Kidney epithelial cell (primary cell): ENCODE measurements around the gene CAMTA1. TPM values are rescaled to one million over a fixed set of nuclear protein-coding genes. Genes with fewer than 3 reads are reported as not detected.

Experiments used
- DNase-seq: peaks from one replicate; pipeline ENCODE4 v3.0.0-alpha.2; 2010; ENCODE audit warnings: low read depth
- H3K27me3 ChIP-seq: 2 replicates; pipeline ENCODE4 v1.6.0; 2011; ENCODE audit warnings: low read length; ENCODE audit not compliant: control insufficient read depth, insufficient read depth
- H3K36me3 ChIP-seq: 2 replicates; pipeline ENCODE4 v1.5.1; 2011; ENCODE audit warnings: low read length; ENCODE audit not compliant: control insufficient read depth, insufficient read depth
- H3K4me3 ChIP-seq: 2 replicates; pipeline ENCODE4 v1.5.1; 2011; ENCODE audit warnings: low read depth, mild to moderate bottlenecking, control low read depth, low read length
- total RNA-seq: library from RNA; depleted of rRNA; stranded (reverse); fragments of >200 nt; gene quantifications from 2 replicates; pipeline ENCODE4 v1.2.3, GENCODE V29; 2015
- TF ChIP-seq, protein P1 (sequence below): IDR thresholded peaks from 2 replicates; pipeline ENCODE4 v1.5.1; 2011; ENCODE audit warnings: mild to moderate bottlenecking, moderate library complexity, low read length, control low read depth, inconsistent platforms; ENCODE audit not compliant: insufficient read depth, poor library complexity, severe bottlenecking

CAMTA1 gene
- total RNA-seq, 1 donor from 2014 or later: 76.5 TPM

DNA sequence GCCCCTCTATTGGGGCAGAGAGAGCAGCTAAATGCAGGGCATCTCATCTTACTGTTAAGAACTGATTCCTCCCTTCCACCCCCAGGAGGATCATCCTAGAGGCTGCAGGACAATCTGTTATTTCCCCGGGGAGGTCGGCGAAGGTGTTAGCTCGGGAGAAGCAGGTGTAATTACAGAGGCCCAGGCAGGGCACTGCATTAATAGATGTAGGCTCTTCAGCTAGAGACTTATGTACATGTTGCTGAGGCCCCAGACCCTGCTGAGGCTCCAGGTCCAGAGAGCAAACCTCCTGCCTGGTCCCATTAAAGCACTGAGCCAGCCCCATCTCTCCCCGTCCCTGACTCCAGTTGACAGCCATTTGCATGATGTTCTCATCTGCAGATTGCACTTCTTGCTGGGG is 665.6 kb downstream of the CAMTA1 start:
- no peaks in the 10 kb centered on the region for H3K36me3 ChIP-seq
- H3K4me3 ChIP-seq: no peak overlapping the region
- TF ChIP-seq, protein P1, sequence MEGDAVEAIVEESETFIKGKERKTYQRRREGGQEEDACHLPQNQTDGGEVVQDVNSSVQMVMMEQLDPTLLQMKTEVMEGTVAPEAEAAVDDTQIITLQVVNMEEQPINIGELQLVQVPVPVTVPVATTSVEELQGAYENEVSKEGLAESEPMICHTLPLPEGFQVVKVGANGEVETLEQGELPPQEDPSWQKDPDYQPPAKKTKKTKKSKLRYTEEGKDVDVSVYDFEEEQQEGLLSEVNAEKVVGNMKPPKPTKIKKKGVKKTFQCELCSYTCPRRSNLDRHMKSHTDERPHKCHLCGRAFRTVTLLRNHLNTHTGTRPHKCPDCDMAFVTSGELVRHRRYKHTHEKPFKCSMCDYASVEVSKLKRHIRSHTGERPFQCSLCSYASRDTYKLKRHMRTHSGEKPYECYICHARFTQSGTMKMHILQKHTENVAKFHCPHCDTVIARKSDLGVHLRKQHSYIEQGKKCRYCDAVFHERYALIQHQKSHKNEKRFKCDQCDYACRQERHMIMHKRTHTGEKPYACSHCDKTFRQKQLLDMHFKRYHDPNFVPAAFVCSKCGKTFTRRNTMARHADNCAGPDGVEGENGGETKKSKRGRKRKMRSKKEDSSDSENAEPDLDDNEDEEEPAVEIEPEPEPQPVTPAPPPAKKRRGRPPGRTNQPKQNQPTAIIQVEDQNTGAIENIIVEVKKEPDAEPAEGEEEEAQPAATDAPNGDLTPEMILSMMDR: no peak
- DNase-seq: no peak
- H3K27me3 ChIP-seq: no peaks in the 10 kb centered on the region

DNA sequence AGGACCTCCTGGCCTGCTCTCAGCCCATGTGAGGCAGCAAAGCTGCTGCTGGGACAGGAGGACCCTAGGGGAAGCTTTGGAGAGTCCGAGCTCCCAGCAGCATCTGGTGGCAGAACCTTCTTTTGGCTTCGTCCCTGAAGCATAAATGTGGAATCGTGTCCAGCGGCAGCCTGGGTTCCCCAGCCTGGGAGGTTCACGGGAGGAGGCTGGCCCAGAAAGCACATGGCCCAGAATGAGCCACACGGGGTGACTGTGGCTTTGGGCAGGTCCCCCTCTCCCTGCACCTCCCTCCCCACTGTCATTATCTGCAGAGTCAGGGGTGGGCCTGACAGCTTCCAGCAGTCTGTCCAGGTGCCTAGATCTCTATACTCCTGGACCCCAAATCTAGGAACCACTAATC is 667.8 kb downstream of the CAMTA1 start:
- TF ChIP-seq, protein P1: no peak
- no peaks in the 10 kb centered on the region for H3K36me3 ChIP-seq
- no peak overlapping the region for H3K4me3 ChIP-seq
- H3K27me3 ChIP-seq: no peaks in the 10 kb centered on the region
- DNase-seq: no peak

DNA sequence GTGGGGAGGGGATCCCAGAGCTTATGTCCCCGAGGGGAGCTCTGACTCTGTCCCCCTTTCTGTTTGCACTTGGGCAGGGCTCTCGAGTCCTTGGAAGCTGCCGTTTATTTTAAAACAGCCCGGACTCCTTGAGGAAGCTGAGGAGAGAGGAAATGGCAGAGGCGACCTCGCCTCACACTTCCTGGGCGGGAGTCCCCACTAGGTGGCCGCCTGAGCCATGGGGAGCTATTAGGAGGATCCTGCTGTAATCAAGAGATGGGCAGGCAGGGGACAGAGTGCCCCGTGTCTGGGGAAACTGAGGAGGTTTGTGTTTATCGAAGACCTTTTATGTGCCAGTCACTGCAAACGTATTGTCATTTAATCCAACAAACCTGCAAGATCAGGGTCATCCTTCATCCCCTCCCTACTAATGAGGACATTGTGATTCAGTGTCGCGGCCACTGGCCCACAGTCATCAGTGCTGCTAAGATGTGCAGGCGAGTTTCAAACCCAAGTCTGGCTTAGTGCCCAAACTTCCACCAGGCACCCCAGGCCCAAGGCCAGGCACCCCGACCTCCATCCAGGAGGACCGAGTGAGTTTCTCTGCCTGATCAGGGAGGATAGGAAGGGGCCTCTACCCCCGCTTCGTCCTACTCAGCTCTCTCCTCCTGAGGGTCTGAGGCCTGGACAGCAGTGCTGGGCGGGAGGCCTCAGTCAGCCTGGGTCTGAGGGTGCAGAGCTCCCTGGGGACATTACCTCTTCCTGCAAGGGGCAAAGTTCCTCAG is 669.0 kb downstream of the CAMTA1 start:
- Histone ChIP-seq H3K4me3 (no peak overlapping the region), H3K36me3 (no peaks in the 10 kb centered on the region), H3K27me3 (peaks cover 3% of the 10 kb centered on the region)
- DNase-seq: no peak
- TF ChIP-seq, protein P1: peak; percentile 74

DNA sequence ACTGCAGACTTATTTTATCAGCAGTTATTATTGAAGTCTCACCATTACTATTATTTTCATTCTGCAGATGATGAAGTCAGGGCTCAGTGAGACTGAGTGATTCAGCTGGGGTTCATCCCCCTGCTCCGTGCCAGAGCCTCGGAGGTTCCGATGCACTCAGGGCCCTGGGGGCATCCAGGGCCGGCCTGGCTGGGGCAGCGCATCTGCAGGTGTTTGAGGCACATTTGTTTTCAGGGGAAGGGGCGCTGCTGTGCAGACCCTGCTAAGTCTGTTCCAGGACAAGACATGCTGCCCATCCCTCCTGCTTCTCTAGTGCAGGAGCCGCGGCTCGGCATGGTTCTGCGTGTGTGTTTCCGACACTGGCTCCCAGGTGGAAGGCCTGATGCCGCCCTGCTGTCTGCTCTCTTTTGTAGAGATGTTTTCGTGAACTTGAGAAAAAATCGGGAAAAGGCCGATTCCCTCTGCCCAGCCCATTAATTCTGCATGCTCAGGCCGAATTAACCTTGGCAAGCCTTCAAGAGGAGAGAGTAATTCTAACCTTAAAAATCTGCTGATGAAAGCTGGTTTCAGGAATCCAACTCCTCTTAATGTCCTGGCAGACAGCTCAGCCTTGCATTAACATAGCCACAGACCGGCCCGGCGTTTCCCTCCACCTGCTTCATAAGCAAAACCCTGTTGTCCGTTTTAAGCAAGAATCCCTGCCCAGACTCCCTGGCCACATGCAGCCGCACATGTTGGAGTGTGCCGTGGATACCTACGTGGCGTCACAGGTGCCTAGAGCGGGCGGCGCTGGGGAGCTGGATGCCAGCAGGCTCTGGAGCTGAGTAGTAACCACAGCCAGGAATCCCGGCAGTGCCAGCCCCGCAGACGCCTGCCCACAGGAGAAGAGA is 669.9 kb downstream of the CAMTA1 start:
- H3K36me3 ChIP-seq: no peaks in the 10 kb centered on the region
- peaks cover 5% of the 10 kb centered on the region for H3K27me3 ChIP-seq
- no peak for DNase-seq
- TF ChIP-seq, protein P1: no peak
- H3K4me3 ChIP-seq: no peak overlapping the region

DNA sequence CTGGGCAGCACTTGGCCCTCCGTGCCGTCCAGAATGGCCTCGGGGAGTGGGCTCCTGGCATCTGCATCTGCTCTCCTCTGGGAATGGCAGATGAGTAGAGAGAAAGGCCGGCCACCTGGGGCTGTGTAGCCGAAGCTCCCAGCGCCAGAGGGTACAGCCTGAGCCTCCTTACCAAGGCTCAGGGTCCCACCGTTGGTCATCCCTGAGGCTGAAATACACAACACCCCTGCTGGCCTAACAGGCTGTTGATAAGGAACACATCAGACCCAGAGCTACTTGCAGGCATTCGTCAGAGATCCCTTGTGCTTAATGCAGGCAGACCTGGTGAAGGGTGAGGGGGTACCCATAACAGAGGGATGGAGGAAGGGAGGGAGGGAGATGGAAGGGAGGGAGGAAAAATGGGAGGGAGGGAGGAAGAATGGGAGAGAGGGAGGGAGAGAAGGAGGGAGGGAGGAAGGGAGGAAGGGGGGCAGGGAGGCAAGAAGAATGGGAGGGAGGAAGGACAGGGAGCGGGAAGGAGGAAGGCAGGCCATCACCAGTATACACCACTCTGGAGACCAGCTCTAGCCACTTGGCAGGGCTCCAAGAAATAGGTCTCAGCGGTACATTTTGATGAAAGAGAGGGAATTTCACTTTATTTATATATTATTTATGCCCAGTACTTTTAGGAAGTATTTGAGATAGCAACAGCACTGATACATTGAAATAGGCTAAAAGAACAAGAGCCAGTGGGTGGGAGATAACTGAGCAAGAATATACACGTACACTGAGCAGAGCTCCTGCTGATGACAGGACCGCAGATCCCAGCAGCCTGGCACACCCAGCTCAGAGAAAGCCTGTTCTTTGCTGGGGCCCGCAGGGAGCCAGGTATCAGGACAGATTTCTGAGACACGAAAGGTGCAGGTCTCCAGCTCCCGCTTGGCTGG is 670.8 kb downstream of the CAMTA1 start:
- H3K36me3 ChIP-seq: no peaks in the 10 kb centered on the region
- TF ChIP-seq, protein P1: no peak
- no peak for DNase-seq
- H3K4me3 ChIP-seq: no peak overlapping the region
- peaks cover 5% of the 10 kb centered on the region for H3K27me3 ChIP-seq
